ENCODE measurements around the gene KRTAP5-10. TPM values are rescaled to one million over a fixed set of nuclear protein-coding genes. Genes with fewer than 3 reads are reported as not detected.
"Not testable (repeated sequence)": the region's sequence is repeated elsewhere in the genome, so short reads cannot be mapped to it uniquely, and the experiment has no call there.

Gene KRTAP5-10
- total RNA-seq: not detected

- DNase-seq: no peak
These were observed at the start of gene KRTAP5-10 for GRCh38 chr11:71565263-71565662. TSS of gene KRTAP5-10 (plus strand) at chr11:71565563. CDS start at chr11:71565588, 25 bp downstream.

- DNase-seq: no peak
These were observed 46.6 kb upstream of the KRTAP5-10 start for GRCh38 chr11:71518506-71519471.

GRCh38 chr11:71519546-71519945 is 45.8 kb upstream of the KRTAP5-10 start:
- no peak for DNase-seq

GRCh38 chr11:71525188-71525937 is 40.0 kb upstream of the KRTAP5-10 start:
- no peak for DNase-seq

- DNase-seq: no peak
These were observed 39.3 kb upstream of the KRTAP5-10 start for GRCh38 chr11:71525938-71526495.

- not testable (repeated sequence) for DNase-seq
These were observed 38.4 kb upstream of the KRTAP5-10 start, which contains the start of gene KRTAP5-7 for GRCh38 chr11:71526796-71527575. TSS of gene KRTAP5-7 (plus strand) at chr11:71527267. CDS start at chr11:71527301, 34 bp downstream.

- DNase-seq: no peak
These were observed 37.7 kb upstream of the KRTAP5-10 start for GRCh38 chr11:71527576-71528210.

- no peak for DNase-seq
These were observed 34.8 kb upstream of the KRTAP5-10 start for GRCh38 chr11:71530602-71531001.

GRCh38 chr11:71532036-71532610 is 33.2 kb upstream of the KRTAP5-10 start:
- DNase-seq: no peak

GRCh38 chr11:71534711-71535608 is 30.4 kb upstream of the KRTAP5-10 start:
- not testable (repeated sequence) for DNase-seq

GRCh38 chr11:71535825-71536224 is 29.5 kb upstream of the KRTAP5-10 start:
- DNase-seq: no peak

- no peak for DNase-seq
These were observed 27.8 kb upstream of the KRTAP5-10 start for GRCh38 chr11:71537537-71537936.

- DNase-seq: not testable (repeated sequence)
These were observed 27.2 kb upstream of the KRTAP5-10 start, which contains the start of gene KRTAP5-8 for GRCh38 chr11:71537977-71538665. TSS of gene KRTAP5-8 (plus strand) at chr11:71538025. CDS start at chr11:71538056, 31 bp downstream.

- no peak for DNase-seq
These were observed 26.7 kb upstream of the KRTAP5-10 start for GRCh38 chr11:71538666-71538990.

GRCh38 chr11:71539017-71539416 is 26.3 kb upstream of the KRTAP5-10 start:
- DNase-seq: no peak

- not testable (repeated sequence) for DNase-seq
These were observed 25.4 kb upstream of the KRTAP5-10 start for GRCh38 chr11:71539971-71540370.

- DNase-seq: not testable (repeated sequence)
These were observed 24.6 kb upstream of the KRTAP5-10 start for GRCh38 chr11:71540521-71541304.

- no peak for DNase-seq
These were observed 23.0 kb upstream of the KRTAP5-10 start for GRCh38 chr11:71542382-71542781.
